ENCODE data around the gene ITGB5. TPM values are rescaled to one million over a fixed set of nuclear protein-coding genes. Genes with fewer than 3 reads are reported as not detected.

ITGB5 gene
- total and polyA plus RNA-seq, 2 experiments from 2014 or later = 33.9 to 383 TPM

- Histone ChIP-seq H3K27ac (peak overlapping the region; percentile 53), H3K9me3 (ENCODE audit: low read depth) (no peaks in the 10 kb centered on the region), H3K4me2 (ENCODE audit: unreplicated experiment) (peak overlapping the region; percentile 99), H3K79me2 (ENCODE audit: insufficient read depth) (peaks cover 54% of the 10 kb centered on the region), H3K9ac (peak overlapping the region; percentile 91), H3K36me3 (ENCODE audit: low read depth) (no peaks in the 10 kb centered on the region), H3F3A (ENCODE audit: insufficient read depth) (no peaks in the 10 kb centered on the region), H3K9me2 (ENCODE audit: insufficient read depth) (no peaks in the 10 kb centered on the region; the same call in 1 of the 2 replicates), H3K4me3 (peak overlapping the region; percentile 96), H3K27me3 (replicated peaks; ENCODE audit: insufficient read depth) (no peaks in the 10 kb centered on the region), H3K4me1 (ENCODE audit: insufficient read depth) (peaks cover 16% of the 10 kb centered on the region), H4K20me1 (ENCODE audit: insufficient read depth) (no peaks in the 10 kb centered on the region), H2AFZ (peak overlapping the region; percentile 100)
- in situ Hi-C loops (cut with MboI) = no loop called here
- no peak for DNase-seq
- 4 to 5% methylated on average over 13 of the region's 13 CpGs for WGBS, 2 experiments (ENCODE audit: low coverage in 1 of 2, low lambda C conversion rate in 2 of 2, missing lambda C conversion rate in 2 of 2)
- no peak for TF ChIP-seq EZH2 (IDR thresholded peaks at IDR 0.05; ENCODE audit: insufficient read depth, poor library complexity, severe bottlenecking)
- TF ChIP-seq EZH2phosphoT487 (IDR thresholded peaks at IDR 0.05; ENCODE audit: insufficient read depth, low read depth) = no peak
These were observed 156.2 kb downstream of the ITGB5 start for GRCh38 chr3:124730941-124731297.

- Histone ChIP-seq H3K27me3 (replicated peaks; ENCODE audit: insufficient read depth) (no peaks in the 10 kb centered on the region), H2AFZ (peak within 1 kb of the TSS; percentile 100), H3K27ac (peak within 1 kb of the TSS; percentile 53), H3K79me2 (ENCODE audit: insufficient read depth) (peaks cover 48% of the 10 kb centered on the region), H3K9ac (peak within 1 kb of the TSS; percentile 91), H3K4me2 (ENCODE audit: unreplicated experiment) (peak within 1 kb of the TSS; percentile 99), H3K4me3 (peak within 1 kb of the TSS; percentile 96), H3K9me2 (ENCODE audit: insufficient read depth) (no peaks in the 10 kb centered on the region; the same call in 1 of the 2 replicates), H3F3A (ENCODE audit: insufficient read depth) (no peaks in the 10 kb centered on the region), H4K20me1 (ENCODE audit: insufficient read depth) (no peaks in the 10 kb centered on the region), H3K4me1 (ENCODE audit: insufficient read depth) (peaks cover 16% of the 10 kb centered on the region), H3K36me3 (ENCODE audit: low read depth) (no peaks in the 10 kb centered on the region), H3K9me3 (ENCODE audit: low read depth) (no peaks in the 10 kb centered on the region)
- WGBS, 2 experiments (ENCODE audit: low coverage in 1 of 2, low lambda C conversion rate in 2 of 2, missing lambda C conversion rate in 2 of 2) = 1 to 2% methylated on average over 41 to 44 of the region's 44 CpGs
- in situ Hi-C loops (cut with MboI) = no loop called here
- peak; percentile 93 for DNase-seq
- no peak for TF ChIP-seq EZH2 (IDR thresholded peaks at IDR 0.05; ENCODE audit: insufficient read depth, poor library complexity, severe bottlenecking)
- no peak for TF ChIP-seq EZH2phosphoT487 (IDR thresholded peaks at IDR 0.05; ENCODE audit: insufficient read depth, low read depth)
These were observed 156.8 kb downstream of the ITGB5 start, which contains the start of gene UMPS for GRCh38 chr3:124730129-124730940. TSS of gene UMPS (plus strand) at chr3:124730452. CDS start at chr3:124730472, 20 bp downstream.

GRCh38 chr3:124722589-124722988, 164.6 kb downstream of the ITGB5 start:
- H3K4me2 ChIP-seq (ENCODE audit: unreplicated experiment) = no peak overlapping the region
- peaks cover 9% of the 10 kb centered on the region for H3K27me3 ChIP-seq (replicated peaks; ENCODE audit: insufficient read depth)
- H3K79me2 ChIP-seq (ENCODE audit: insufficient read depth) = no peaks in the 10 kb centered on the region
- no peak for DNase-seq
- no peak overlapping the region for H3K27ac ChIP-seq
- H3K9me2 ChIP-seq (ENCODE audit: insufficient read depth) = no peaks in the 10 kb centered on the region
- in situ Hi-C loops (cut with MboI) = no loop called here
- H4K20me1 ChIP-seq (ENCODE audit: insufficient read depth) = no peaks in the 10 kb centered on the region
- H3K4me1 ChIP-seq (ENCODE audit: insufficient read depth) = no peaks in the 10 kb centered on the region; the same call in 1 of the 2 replicates
- 70 to 76% methylated on average over 2 of the region's 2 CpGs for WGBS, 2 experiments (ENCODE audit: low coverage in 1 of 2, low lambda C conversion rate in 2 of 2, missing lambda C conversion rate in 2 of 2)
- no peak overlapping the region for H3K4me3 ChIP-seq
- TF ChIP-seq EZH2 (IDR thresholded peaks at IDR 0.05; ENCODE audit: insufficient read depth, poor library complexity, severe bottlenecking) (no peak), EZH2phosphoT487 (IDR thresholded peaks at IDR 0.05; ENCODE audit: insufficient read depth, low read depth) (no peak)
- H3F3A ChIP-seq (ENCODE audit: insufficient read depth) = no peaks in the 10 kb centered on the region
- no peaks in the 10 kb centered on the region for H3K9me3 ChIP-seq (ENCODE audit: low read depth)
- no peaks in the 10 kb centered on the region for H3K36me3 ChIP-seq (ENCODE audit: low read depth)
- H3K9ac ChIP-seq = no peak overlapping the region
- no peak overlapping the region for H2AFZ ChIP-seq

- no peak overlapping the region for H3K4me2 ChIP-seq (ENCODE audit: unreplicated experiment)
- H4K20me1 ChIP-seq (ENCODE audit: insufficient read depth) = no peaks in the 10 kb centered on the region
- no peak overlapping the region for H3K9ac ChIP-seq
- TF ChIP-seq EZH2phosphoT487 (IDR thresholded peaks at IDR 0.05; ENCODE audit: insufficient read depth, low read depth) = no peak
- no peak for TF ChIP-seq EZH2 (IDR thresholded peaks at IDR 0.05; ENCODE audit: insufficient read depth, poor library complexity, severe bottlenecking)
- no peaks in the 10 kb centered on the region for H3K4me1 ChIP-seq (ENCODE audit: insufficient read depth)
- H3K27me3 ChIP-seq (replicated peaks; ENCODE audit: insufficient read depth) = peaks cover 20% of the 10 kb centered on the region
- DNase-seq = peak; percentile 47
- H3K4me3 ChIP-seq = no peak overlapping the region
- 37 to 42% methylated on average over 11 of the region's 11 CpGs for WGBS, 2 experiments (ENCODE audit: low coverage in 1 of 2, low lambda C conversion rate in 2 of 2, missing lambda C conversion rate in 2 of 2)
- H3K9me3 ChIP-seq (ENCODE audit: low read depth) = no peaks in the 10 kb centered on the region
- no peaks in the 10 kb centered on the region for H3K36me3 ChIP-seq (ENCODE audit: low read depth)
- no peaks in the 10 kb centered on the region for H3K9me2 ChIP-seq (ENCODE audit: insufficient read depth)
- in situ Hi-C loops (cut with MboI) = no loop called here
- H3K79me2 ChIP-seq (ENCODE audit: insufficient read depth) = no peaks in the 10 kb centered on the region
- H3F3A ChIP-seq (ENCODE audit: insufficient read depth) = no peaks in the 10 kb centered on the region
- no peak overlapping the region for H2AFZ ChIP-seq
- H3K27ac ChIP-seq = no peak overlapping the region
These were observed 172.8 kb downstream of the ITGB5 start for GRCh38 chr3:124714223-124714853.

MicroRNA genes within 50 kb of the gene (microRNA counts, 767-probe panel; counts per million panel counts)
- 447 counts per million, percentile 86 among the panel's probes with 10 or more counts for microRNA hsa-miR-544b

Small RNAs within 50 kb of the gene (microRNA-seq; reads per million reads assigned to microRNA genes)
- gene MIR544B (ENCODE audit: borderline number of aligned reads) = not detected

Small RNAs within 50 kb of the gene (small RNA-seq; reads per million reads assigned to genes)
- gene MIR544B (ENCODE audit: low read depth, low replicate concordance) = not detected

Other genes with a start within 250 kb of the ITGB5 start
- gene UMPS, start 156.9 kb downstream of the ITGB5 start, total RNA-seq (2014; rRNA removed; shearing (Covaris generic)) = 18.0 and 29.8 TPM in 2 replicates
- 37.9 and 38.7 TPM in 2 replicates for gene UMPS, start 156.9 kb downstream of the ITGB5 start, polyA plus RNA-seq (2016; fragmentation: Nextera tagmentation; extraction: Ambion mirVana)
- gene MUC13, start 47.4 kb upstream of the ITGB5 start, total RNA-seq (2014; rRNA removed; shearing (Covaris generic)) = 0.25 and 0.32 TPM in 2 replicates
- gene MUC13, start 47.4 kb upstream of the ITGB5 start, polyA plus RNA-seq (2016; fragmentation: Nextera tagmentation; extraction: Ambion mirVana) = 0.09 and 0.18 TPM in 2 replicates
- 116 and 137 TPM in 2 replicates for gene HEG1, start 168.6 kb upstream of the ITGB5 start, total RNA-seq (2014; rRNA removed; shearing (Covaris generic))
- 32.0 and 32.1 TPM in 2 replicates for gene HEG1, start 168.6 kb upstream of the ITGB5 start, polyA plus RNA-seq (2016; fragmentation: Nextera tagmentation; extraction: Ambion mirVana)